Endodermal cell (in vitro differentiated cells): ENCODE data around the gene GPR25. TPM values are rescaled to one million over a fixed set of nuclear protein-coding genes. Genes with fewer than 3 reads are reported as not detected.
A peak's percentile ranks its signal among the peaks of the same experiment; 100 is the strongest.

Experiments
- DNase-seq: peaks from one replicate; pipeline ENCODE4 v3.0.0-alpha.2; 2017
- H3K27ac ChIP-seq: 2 replicates; pipeline ENCODE4 v1.5.1; 2013; ENCODE audit warnings: mild to moderate bottlenecking, low read depth, low read length, moderate library complexity
- H3K27me3 ChIP-seq: 2 replicates; pipeline ENCODE4 v1.6.1; 2013; ENCODE audit warnings: mild to moderate bottlenecking, low read length, moderate library complexity; ENCODE audit not compliant: insufficient read depth, control insufficient read depth, poor library complexity, severe bottlenecking
- H3K36me3 ChIP-seq: 2 replicates; pipeline ENCODE4 v1.7.0; 2013; ENCODE audit warnings: mild to moderate bottlenecking, low read length, moderate library complexity; ENCODE audit not compliant: control insufficient read depth, insufficient read depth
- H3K4me1 ChIP-seq: one replicate; pipeline ENCODE4 v1.7.0; 2013; ENCODE audit warnings: low read length; ENCODE audit not compliant: control insufficient read depth, insufficient read depth
- H3K4me3 ChIP-seq: 2 replicates; pipeline ENCODE4 v1.5.1; 2013; ENCODE audit warnings: mild to moderate bottlenecking, low read length, moderate library complexity
- H3K9ac ChIP-seq: 2 replicates; pipeline ENCODE4 v1.6.1; 2013; ENCODE audit warnings: mild to moderate bottlenecking, low read length, moderate library complexity; ENCODE audit not compliant: poor library complexity, severe bottlenecking; ENCODE audit errors: extremely low read depth
- H3K9me3 ChIP-seq: 2 replicates; pipeline ENCODE4 v1.6.1; 2013; ENCODE audit warnings: mild to moderate bottlenecking, low read length, moderate library complexity; ENCODE audit not compliant: control insufficient read depth
- H3K27ac Mint-ChIP-seq: 2 replicates; pipeline ENCODE4 v1.8.0; 2020; ENCODE audit warnings: mixed read lengths
- H3K27me3 Mint-ChIP-seq: 2 replicates; pipeline ENCODE4 v1.8.0; 2021; ENCODE audit warnings: mild to moderate bottlenecking, mixed read lengths; ENCODE audit not compliant: insufficient read depth
- H3K36me3 Mint-ChIP-seq: 2 replicates; pipeline ENCODE4 v1.8.0; 2020; ENCODE audit warnings: low read depth, mixed read lengths
- H3K4me1 Mint-ChIP-seq: 2 replicates; pipeline ENCODE4 v1.8.0; 2020; ENCODE audit warnings: mixed read lengths
- H3K4me3 Mint-ChIP-seq: 2 replicates; pipeline ENCODE4 v1.8.0; 2020; ENCODE audit warnings: mild to moderate bottlenecking, moderate library complexity, mixed read lengths
- H3K9me3 Mint-ChIP-seq: 2 replicates; pipeline ENCODE4 v1.8.0; 2020; ENCODE audit warnings: mild to moderate bottlenecking, mixed read lengths
- WGBS, 2 experiments: methylation state at CpG; one replicate each; pipeline versions ENCODE4 v1.1.5 to v1.1.7; 2013; ENCODE audit warnings: missing lambda C conversion rate in 2 of 2, mixed read lengths in 1 of 2; ENCODE audit not compliant: insufficient coverage in 1 of 2, insufficient read length in 1 of 2; 5-methylcytosine and 5-hydroxymethylcytosine counted together
- total RNA-seq, 2 donors: library from RNA; stranded (reverse); fragmentation: NEBNext Ultra II Directional in 1 of 2; extraction: Animal tissue kit (Norgen Biotek cat#: 25700) in 1 of 2; gene quantifications; 2 replicates in 1 of 2; 3 replicates in 1 of 2; pipeline ENCODE4 v1.2.1, GENCODE V29; 2021
- TF ChIP-seq, protein P1 (sequence below): fragments of 200-600 bp; sonication (generic); conservative IDR thresholded peaks from 2 replicates; pipeline ENCODE4 v1.5.0; 2021; ENCODE audit warnings: antibody characterized with exemption, mild to moderate bottlenecking

Gene GPR25
- total RNA-seq, 2 donors from 2014 or later: not detected

DNA sequence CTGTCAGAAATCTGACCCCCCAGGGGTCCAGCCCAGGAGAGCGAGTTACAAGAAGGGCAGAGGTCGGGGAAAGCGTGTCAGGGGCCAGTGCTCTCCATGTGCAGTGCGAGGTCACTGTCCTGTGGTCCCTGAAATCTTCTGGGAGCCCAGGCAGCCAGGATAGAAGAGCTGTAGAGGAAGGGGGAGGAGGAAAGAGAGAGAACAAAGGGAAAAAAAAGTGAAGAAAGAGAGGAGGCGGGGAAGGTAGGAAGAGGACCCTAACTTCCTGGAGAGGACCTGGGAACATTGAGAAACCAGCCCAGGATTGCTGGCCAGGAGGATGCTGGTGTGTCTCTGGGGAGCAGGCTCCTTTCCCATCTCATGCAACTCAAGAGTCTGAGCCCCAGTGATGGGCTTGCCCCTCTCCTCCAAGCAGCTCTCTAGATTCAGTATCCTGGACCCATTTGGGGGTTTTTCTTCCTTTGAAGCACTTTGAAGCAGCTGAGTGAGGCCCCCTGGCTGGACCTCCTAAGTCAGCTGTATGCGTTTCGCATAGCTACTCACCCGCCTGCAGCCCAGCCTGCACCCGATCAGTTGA, 15.1 kb downstream of the GPR25 start:
- Histone ChIP-seq H3K9ac (no peak overlapping the region), H3K4me1 (peaks cover 12% of the 10 kb centered on the region), H3K4me3 (no peak overlapping the region), H3K36me3 (no peaks in the 10 kb centered on the region), H3K27ac (no peak overlapping the region), H3K27me3 (no peaks in the 10 kb centered on the region), H3K9me3 (no peaks in the 10 kb centered on the region)
- Mint-ChIP-seq H3K4me1 (peaks cover 46% of the 10 kb centered on the region), H3K36me3 (no peaks in the 10 kb centered on the region), H3K9me3 (no peaks in the 10 kb centered on the region), H3K27ac (no peak overlapping the region), H3K4me3 (no peak overlapping the region), H3K27me3 (peaks cover 3% of the 10 kb centered on the region)
- no peak for DNase-seq
- TF ChIP-seq, protein P1, sequence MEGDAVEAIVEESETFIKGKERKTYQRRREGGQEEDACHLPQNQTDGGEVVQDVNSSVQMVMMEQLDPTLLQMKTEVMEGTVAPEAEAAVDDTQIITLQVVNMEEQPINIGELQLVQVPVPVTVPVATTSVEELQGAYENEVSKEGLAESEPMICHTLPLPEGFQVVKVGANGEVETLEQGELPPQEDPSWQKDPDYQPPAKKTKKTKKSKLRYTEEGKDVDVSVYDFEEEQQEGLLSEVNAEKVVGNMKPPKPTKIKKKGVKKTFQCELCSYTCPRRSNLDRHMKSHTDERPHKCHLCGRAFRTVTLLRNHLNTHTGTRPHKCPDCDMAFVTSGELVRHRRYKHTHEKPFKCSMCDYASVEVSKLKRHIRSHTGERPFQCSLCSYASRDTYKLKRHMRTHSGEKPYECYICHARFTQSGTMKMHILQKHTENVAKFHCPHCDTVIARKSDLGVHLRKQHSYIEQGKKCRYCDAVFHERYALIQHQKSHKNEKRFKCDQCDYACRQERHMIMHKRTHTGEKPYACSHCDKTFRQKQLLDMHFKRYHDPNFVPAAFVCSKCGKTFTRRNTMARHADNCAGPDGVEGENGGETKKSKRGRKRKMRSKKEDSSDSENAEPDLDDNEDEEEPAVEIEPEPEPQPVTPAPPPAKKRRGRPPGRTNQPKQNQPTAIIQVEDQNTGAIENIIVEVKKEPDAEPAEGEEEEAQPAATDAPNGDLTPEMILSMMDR: no peak
- WGBS, 2 experiments: 81 to 100% methylated on average over 2 to 9 of the region's 9 CpGs

DNA sequence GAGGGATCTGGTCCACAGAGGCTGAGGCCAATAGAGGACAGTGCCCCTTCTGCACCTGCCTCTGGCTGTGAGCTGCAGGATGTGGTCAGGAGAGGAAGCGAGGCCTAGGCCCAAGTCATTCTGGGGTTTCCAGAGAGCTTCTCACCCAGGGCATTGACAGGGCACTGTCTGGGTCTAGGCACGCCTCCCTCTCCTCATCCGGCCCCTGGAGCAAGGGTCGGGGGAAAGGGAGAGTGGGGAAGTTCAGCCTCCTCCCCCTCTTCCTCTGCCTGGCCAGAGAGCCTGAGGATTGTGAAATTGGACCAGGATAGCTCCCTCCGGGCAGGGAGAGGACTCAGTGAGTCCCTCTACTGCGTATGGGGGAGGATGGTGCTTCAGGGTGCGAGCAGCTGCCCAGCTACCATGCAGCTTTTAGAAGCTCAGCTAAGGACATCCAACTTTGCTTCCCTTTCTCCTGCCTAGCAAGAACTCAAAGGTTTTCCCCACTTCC, 15.6 kb downstream of the GPR25 start:
- Mint-ChIP-seq H3K27me3 (peaks cover 3% of the 10 kb centered on the region), H3K4me1 (peaks cover 47% of the 10 kb centered on the region), H3K4me3 (no peak overlapping the region), H3K36me3 (no peaks in the 10 kb centered on the region), H3K9me3 (no peaks in the 10 kb centered on the region), H3K27ac (no peak overlapping the region)
- TF ChIP-seq, protein P1: no peak
- H3K27me3 ChIP-seq: no peaks in the 10 kb centered on the region
- 80 to 83% methylated on average over 1 to 7 of the region's 7 CpGs for WGBS, 2 experiments
- H3K9me3 ChIP-seq: no peaks in the 10 kb centered on the region
- no peaks in the 10 kb centered on the region for H3K36me3 ChIP-seq
- no peak overlapping the region for H3K4me3 ChIP-seq
- H3K27ac ChIP-seq: no peak overlapping the region
- H3K4me1 ChIP-seq: peaks cover 16% of the 10 kb centered on the region
- no peak overlapping the region for H3K9ac ChIP-seq
- peak; percentile 68 for DNase-seq

DNA sequence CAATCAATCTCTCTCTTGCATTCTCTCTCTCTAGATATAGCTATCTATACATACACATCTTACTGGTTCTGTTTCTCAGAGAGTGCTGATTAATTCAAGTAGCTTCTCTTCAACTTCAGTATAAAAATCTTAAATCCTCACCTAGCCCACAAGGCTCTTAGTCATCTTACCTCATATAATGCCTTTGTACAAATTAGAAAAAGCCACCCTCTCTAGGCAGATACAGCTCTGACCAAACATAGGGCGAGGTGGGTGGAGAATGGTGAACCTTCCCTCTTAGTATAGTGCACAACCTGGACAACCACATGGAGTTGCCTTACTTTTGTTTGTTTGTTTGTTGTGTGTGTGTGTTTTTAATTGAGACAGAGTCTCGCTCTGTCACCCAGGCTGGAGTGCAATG, 16.8 kb downstream of the GPR25 start:
- no peaks in the 10 kb centered on the region for H3K36me3 ChIP-seq
- no peak overlapping the region for H3K9ac ChIP-seq
- no peak overlapping the region for H3K27ac ChIP-seq
- TF ChIP-seq, protein P1: no peak
- Mint-ChIP-seq H3K4me3 (peak overlapping the region; percentile 93), H3K27ac (no peak overlapping the region), H3K4me1 (peaks cover 55% of the 10 kb centered on the region), H3K27me3 (peaks cover 3% of the 10 kb centered on the region), H3K36me3 (no peaks in the 10 kb centered on the region), H3K9me3 (no peaks in the 10 kb centered on the region)
- H3K4me3 ChIP-seq: no peak overlapping the region
- H3K4me1 ChIP-seq: peaks cover 25% of the 10 kb centered on the region
- no peaks in the 10 kb centered on the region for H3K27me3 ChIP-seq
- WGBS, 2 experiments: 94 to 100% methylated on average over 1 to 2 of the region's 2 CpGs
- DNase-seq: no peak
- no peaks in the 10 kb centered on the region for H3K9me3 ChIP-seq
